IMR-90 (cell line): ENCODE results near the gene SLC16A9. TPM values are rescaled to one million over a fixed set of nuclear protein-coding genes. Genes with fewer than 3 reads are reported as not detected.

Experiments used
- polyA plus RNA-seq, 3 experiments: library from polyadenylated mRNA; depleted of rRNA; stranded (reverse); fragments of >200 nt; gene quantifications; 2 replicates each; pipeline ENCODE4 v1.2.3, GENCODE V29; 2012; ENCODE audit warnings: low replicate concordance in 1 of 3
- total RNA-seq: library from RNA; depleted of rRNA; stranded (reverse); fragments of >200 nt; gene quantifications from 2 replicates; pipeline ENCODE4 v1.2.3, GENCODE V29; 2012; rRNA removed

SLC16A9 gene
- total and polyA plus RNA-seq, 2 of the 4 experiments (the other 2 are of a cell fraction) = 0.18 to 0.26 TPM

Other genes starting within 250 kb of the SLC16A9 start
- gene MRLN, start 43.6 kb upstream of the SLC16A9 start, total RNA-seq = not detected in 2 replicates
- not detected in 2 replicates for gene MRLN, start 43.6 kb upstream of the SLC16A9 start, polyA plus RNA-seq (2012; rRNA removed)
- gene CCDC6, start 196.7 kb upstream of the SLC16A9 start, total RNA-seq = 30.8 and 44.2 TPM in 2 replicates
- 18.1 and 21.8 TPM in 2 replicates for gene CCDC6, start 196.7 kb upstream of the SLC16A9 start, polyA plus RNA-seq (2012; rRNA removed)